ENCODE measurements around the gene EFNA2.

DNA sequence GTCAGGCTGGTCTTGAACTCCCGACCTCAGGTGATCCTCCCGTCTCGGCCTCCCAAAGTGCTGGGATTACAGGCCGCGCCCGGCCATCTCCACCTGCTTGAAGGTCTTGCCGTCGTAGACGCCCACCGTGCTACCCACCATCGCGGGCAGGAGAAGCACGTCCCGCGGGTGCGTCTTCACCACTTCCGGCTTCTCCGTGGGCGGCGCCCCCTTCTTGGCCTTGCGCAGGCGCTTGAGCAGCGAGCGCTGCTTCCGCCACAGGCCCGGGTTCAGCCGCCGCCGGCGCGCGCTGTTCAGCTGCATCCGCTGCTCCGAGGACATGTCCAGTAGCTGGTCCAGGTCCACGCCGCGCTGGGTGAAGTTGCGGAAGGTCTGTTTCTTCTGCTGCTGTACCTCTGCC is 21.6 kb downstream of the EFNA2 start:
- TF ChIP-seq, protein P1, sequence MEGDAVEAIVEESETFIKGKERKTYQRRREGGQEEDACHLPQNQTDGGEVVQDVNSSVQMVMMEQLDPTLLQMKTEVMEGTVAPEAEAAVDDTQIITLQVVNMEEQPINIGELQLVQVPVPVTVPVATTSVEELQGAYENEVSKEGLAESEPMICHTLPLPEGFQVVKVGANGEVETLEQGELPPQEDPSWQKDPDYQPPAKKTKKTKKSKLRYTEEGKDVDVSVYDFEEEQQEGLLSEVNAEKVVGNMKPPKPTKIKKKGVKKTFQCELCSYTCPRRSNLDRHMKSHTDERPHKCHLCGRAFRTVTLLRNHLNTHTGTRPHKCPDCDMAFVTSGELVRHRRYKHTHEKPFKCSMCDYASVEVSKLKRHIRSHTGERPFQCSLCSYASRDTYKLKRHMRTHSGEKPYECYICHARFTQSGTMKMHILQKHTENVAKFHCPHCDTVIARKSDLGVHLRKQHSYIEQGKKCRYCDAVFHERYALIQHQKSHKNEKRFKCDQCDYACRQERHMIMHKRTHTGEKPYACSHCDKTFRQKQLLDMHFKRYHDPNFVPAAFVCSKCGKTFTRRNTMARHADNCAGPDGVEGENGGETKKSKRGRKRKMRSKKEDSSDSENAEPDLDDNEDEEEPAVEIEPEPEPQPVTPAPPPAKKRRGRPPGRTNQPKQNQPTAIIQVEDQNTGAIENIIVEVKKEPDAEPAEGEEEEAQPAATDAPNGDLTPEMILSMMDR (IDR thresholded peaks at IDR 0.05 in 2 of 3, conservative IDR thresholded peaks at IDR 0.05 in 1 of 3; ENCODE audit: borderline replicate concordance in 1 of 3, insufficient read depth in 1 of 3, low read depth in 2 of 3, low read length in 2 of 3): no peak
- TF ChIP-seq FOSL1 (IDR thresholded peaks at IDR 0.05; ENCODE audit: low read depth) (no peak), RAD21 (IDR thresholded peaks at IDR 0.05; ENCODE audit: low read depth) (no peak), CEBPB (IDR thresholded peaks at IDR 0.05; ENCODE audit: low read depth) (no peak), POLR2AphosphoS5 (IDR thresholded peaks at IDR 0.05; ENCODE audit: low read depth, low read length) (no peak), EZH2 (IDR thresholded peaks at IDR 0.05) (no peak), SP1 (IDR thresholded peaks at IDR 0.05; ENCODE audit: low read depth) (no peak), POLR2A (IDR thresholded peaks at IDR 0.05; ENCODE audit: borderline replicate concordance, extremely low read depth, insufficient read depth, insufficient read length) (no peak), EZH2phosphoT487 (IDR thresholded peaks at IDR 0.05; ENCODE audit: borderline replicate concordance) (no peak), TCF7L2 (IDR thresholded peaks at IDR 0.05; ENCODE audit: borderline replicate concordance, extremely low read depth, insufficient read depth, insufficient read length) (no peak), EGR1 (IDR thresholded peaks at IDR 0.05; ENCODE audit: low read depth) (no peak), SIN3A (IDR thresholded peaks at IDR 0.05; ENCODE audit: low read depth) (no peak)
- TF ChIP-seq, protein P2, sequence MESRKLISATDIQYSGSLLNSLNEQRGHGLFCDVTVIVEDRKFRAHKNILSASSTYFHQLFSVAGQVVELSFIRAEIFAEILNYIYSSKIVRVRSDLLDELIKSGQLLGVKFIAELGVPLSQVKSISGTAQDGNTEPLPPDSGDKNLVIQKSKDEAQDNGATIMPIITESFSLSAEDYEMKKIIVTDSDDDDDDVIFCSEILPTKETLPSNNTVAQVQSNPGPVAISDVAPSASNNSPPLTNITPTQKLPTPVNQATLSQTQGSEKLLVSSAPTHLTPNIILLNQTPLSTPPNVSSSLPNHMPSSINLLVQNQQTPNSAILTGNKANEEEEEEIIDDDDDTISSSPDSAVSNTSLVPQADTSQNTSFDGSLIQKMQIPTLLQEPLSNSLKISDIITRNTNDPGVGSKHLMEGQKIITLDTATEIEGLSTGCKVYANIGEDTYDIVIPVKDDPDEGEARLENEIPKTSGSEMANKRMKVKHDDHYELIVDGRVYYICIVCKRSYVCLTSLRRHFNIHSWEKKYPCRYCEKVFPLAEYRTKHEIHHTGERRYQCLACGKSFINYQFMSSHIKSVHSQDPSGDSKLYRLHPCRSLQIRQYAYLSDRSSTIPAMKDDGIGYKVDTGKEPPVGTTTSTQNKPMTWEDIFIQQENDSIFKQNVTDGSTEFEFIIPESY (IDR thresholded peaks at IDR 0.05; ENCODE audit: extremely low read depth, insufficient replicate concordance, low read length): no peak
- TF ChIP-seq, protein P3, sequence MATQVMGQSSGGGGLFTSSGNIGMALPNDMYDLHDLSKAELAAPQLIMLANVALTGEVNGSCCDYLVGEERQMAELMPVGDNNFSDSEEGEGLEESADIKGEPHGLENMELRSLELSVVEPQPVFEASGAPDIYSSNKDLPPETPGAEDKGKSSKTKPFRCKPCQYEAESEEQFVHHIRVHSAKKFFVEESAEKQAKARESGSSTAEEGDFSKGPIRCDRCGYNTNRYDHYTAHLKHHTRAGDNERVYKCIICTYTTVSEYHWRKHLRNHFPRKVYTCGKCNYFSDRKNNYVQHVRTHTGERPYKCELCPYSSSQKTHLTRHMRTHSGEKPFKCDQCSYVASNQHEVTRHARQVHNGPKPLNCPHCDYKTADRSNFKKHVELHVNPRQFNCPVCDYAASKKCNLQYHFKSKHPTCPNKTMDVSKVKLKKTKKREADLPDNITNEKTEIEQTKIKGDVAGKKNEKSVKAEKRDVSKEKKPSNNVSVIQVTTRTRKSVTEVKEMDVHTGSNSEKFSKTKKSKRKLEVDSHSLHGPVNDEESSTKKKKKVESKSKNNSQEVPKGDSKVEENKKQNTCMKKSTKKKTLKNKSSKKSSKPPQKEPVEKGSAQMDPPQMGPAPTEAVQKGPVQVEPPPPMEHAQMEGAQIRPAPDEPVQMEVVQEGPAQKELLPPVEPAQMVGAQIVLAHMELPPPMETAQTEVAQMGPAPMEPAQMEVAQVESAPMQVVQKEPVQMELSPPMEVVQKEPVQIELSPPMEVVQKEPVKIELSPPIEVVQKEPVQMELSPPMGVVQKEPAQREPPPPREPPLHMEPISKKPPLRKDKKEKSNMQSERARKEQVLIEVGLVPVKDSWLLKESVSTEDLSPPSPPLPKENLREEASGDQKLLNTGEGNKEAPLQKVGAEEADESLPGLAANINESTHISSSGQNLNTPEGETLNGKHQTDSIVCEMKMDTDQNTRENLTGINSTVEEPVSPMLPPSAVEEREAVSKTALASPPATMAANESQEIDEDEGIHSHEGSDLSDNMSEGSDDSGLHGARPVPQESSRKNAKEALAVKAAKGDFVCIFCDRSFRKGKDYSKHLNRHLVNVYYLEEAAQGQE (IDR thresholded peaks at IDR 0.05; ENCODE audit: low read depth): no peak
